OCI-LY3 (cell line): ENCODE measurements around the gene SCIN.
"Not testable (repeated sequence)": the region's sequence is repeated elsewhere in the genome, so short reads cannot be mapped to it uniquely, and the experiment has no call there.

Experiments
- H2AFZ ChIP-seq: fragments of 200-600, 300-600 bp; shearing (Covaris generic); 2 replicates; pipeline ENCODE4 v1.6.0; 2014; ENCODE audit warnings: antibody characterized with exemption, low read depth, low read length
- H3K27ac ChIP-seq: fragments of 200-600, 300-600 bp; sonication (generic); 2 replicates; pipeline ENCODE4 v1.5.1; 2014; ENCODE audit warnings: mild to moderate bottlenecking, low read length, moderate library complexity, mixed read lengths
- H3K27me3 ChIP-seq: fragments of 200-600, 300-600 bp; sonication (generic); 2 replicates; pipeline ENCODE4 v1.6.1; 2014; ENCODE audit warnings: low read depth, low read length, mixed read lengths
- H3K36me3 ChIP-seq: fragments of 200-600, 300-600 bp; sonication (generic); replicated peaks from 2 replicates; pipeline ENCODE3; 2014; ENCODE audit warnings: low read depth, low read length, mixed read lengths
- H3K4me1 ChIP-seq: fragments of 300-600, 200-600 bp; sonication (generic); 2 replicates; pipeline ENCODE4 v1.6.1; 2014; ENCODE audit warnings: low read length, mixed read lengths
- H3K4me2 ChIP-seq: fragments of 200-600, 300-600 bp; sonication (generic); 2 replicates; pipeline ENCODE4 v1.6.1; 2014; ENCODE audit warnings: low read length, mixed read lengths
- H3K4me3 ChIP-seq: fragments of 300-600, 200-600 bp; sonication (generic); 2 replicates; pipeline ENCODE4 v1.5.1; 2014; ENCODE audit warnings: antibody characterized with exemption, mild to moderate bottlenecking, low read length, moderate library complexity
- H3K79me2 ChIP-seq: fragments of 300-600, 200-600 bp; shearing (Covaris generic); 2 replicates; pipeline ENCODE4 v1.6.1; 2014; ENCODE audit warnings: mild to moderate bottlenecking, low read length, mixed read lengths
- H3K9ac ChIP-seq: fragments of 300-600, 200-600 bp; shearing (Covaris generic); 2 replicates; pipeline ENCODE4 v1.6.0; 2014; ENCODE audit warnings: mild to moderate bottlenecking, low read length, moderate library complexity
- H3K9me3 ChIP-seq: fragments of 200-600, 300-600 bp; shearing (Covaris generic); 2 replicates; pipeline ENCODE4 v1.6.1; 2014; ENCODE audit warnings: low read length, mixed read lengths; ENCODE audit not compliant: insufficient read depth
- H4K20me1 ChIP-seq: fragments of 200-600, 300-600 bp; sonication (generic); 2 replicates; pipeline ENCODE4 v1.6.1; 2016; ENCODE audit warnings: low read length, mixed read lengths; ENCODE audit not compliant: insufficient read depth
- EZH2phosphoT487 ChIP-seq: fragments of 200-600 bp; shearing (Covaris generic); IDR thresholded peaks from 2 replicates; pipeline ENCODE4 v1.6.1; 2018; ENCODE audit warnings: antibody characterized with exemption, mixed run types, low read depth
- TF ChIP-seq, protein P1 (sequence below): fragments of 200-600, 300-600 bp; sonication (generic); IDR thresholded peaks from 2 replicates; pipeline ENCODE4 v1.5.1; 2014; ENCODE audit warnings: antibody characterized with exemption, low read length, low read depth

The SCIN gene

DNA sequence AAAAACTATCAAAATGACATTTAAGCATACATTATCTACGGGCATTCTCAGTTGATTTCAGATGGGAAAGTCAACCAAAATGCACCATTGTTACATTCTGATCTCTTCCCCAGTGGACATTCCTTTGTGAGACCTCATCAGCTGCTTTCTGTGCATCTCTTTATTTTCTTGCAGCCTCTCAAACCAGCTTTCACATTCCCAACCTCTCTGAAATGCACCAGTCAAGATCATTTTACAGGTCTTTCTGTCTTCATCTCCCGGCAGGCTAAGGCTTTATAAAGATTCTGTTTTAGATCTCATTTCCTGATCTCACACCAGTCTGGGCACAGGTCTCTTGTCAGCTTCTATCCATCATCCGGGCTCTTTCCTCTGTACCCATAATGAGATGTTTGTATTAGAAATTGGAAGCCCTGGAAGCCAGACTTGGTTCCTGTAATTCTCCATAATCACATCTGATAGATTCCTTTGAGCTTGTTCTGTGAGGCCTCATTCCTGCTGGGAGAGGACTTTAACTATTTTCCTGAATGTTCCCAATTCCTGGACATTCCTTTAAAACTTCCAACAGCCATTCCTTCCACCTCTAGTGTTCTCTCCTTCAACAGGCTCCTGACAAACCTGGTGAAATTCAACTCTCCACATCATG, 72.6 kb downstream of the SCIN start:
- Histone ChIP-seq H3K79me2 (no peaks in the 10 kb centered on the region), H3K9me3 (no peaks in the 10 kb centered on the region), H2AFZ (no peak overlapping the region), H3K4me3 (no peak overlapping the region), H3K27ac (no peak overlapping the region), H3K27me3 (no peaks in the 10 kb centered on the region), H3K9ac (no peak overlapping the region), H4K20me1 (no peaks in the 10 kb centered on the region), H3K36me3 (no peaks in the 10 kb centered on the region), H3K4me2 (peak overlapping the region; percentile 58), H3K4me1 (peaks cover 23% of the 10 kb centered on the region)
- TF ChIP-seq EZH2phosphoT487 = no peak
- TF ChIP-seq, protein P1, sequence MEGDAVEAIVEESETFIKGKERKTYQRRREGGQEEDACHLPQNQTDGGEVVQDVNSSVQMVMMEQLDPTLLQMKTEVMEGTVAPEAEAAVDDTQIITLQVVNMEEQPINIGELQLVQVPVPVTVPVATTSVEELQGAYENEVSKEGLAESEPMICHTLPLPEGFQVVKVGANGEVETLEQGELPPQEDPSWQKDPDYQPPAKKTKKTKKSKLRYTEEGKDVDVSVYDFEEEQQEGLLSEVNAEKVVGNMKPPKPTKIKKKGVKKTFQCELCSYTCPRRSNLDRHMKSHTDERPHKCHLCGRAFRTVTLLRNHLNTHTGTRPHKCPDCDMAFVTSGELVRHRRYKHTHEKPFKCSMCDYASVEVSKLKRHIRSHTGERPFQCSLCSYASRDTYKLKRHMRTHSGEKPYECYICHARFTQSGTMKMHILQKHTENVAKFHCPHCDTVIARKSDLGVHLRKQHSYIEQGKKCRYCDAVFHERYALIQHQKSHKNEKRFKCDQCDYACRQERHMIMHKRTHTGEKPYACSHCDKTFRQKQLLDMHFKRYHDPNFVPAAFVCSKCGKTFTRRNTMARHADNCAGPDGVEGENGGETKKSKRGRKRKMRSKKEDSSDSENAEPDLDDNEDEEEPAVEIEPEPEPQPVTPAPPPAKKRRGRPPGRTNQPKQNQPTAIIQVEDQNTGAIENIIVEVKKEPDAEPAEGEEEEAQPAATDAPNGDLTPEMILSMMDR = no peak

DNA sequence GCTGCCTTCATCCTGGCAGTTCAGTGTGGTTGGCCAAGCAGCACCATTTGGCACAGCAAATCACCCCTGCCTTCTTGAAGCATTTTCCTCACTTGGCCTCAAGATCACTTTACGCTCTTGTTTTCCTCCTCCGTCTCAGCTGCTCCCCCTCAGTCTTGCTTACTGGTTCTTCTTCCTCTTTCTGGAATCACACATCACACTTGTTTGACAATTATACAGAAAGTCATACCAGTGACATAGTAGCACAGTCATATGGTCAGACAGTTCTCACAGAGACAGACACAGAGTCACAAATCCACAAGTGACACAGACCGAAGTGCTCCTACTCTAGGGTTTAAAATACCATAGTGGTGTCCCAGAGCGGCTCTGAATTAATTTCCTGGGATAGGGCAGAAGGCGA, 73.1 kb downstream of the SCIN start:
- Histone ChIP-seq H3K9ac (no peak overlapping the region), H3K79me2 (no peaks in the 10 kb centered on the region), H3K4me3 (no peak overlapping the region), H3K9me3 (no peaks in the 10 kb centered on the region), H2AFZ (no peak overlapping the region), H4K20me1 (no peaks in the 10 kb centered on the region), H3K4me1 (peaks cover 20% of the 10 kb centered on the region), H3K27me3 (no peaks in the 10 kb centered on the region), H3K36me3 (no peaks in the 10 kb centered on the region), H3K27ac (no peak overlapping the region), H3K4me2 (peak overlapping the region; percentile 58)
- TF ChIP-seq, protein P1 = no peak
- no peak for TF ChIP-seq EZH2phosphoT487

DNA sequence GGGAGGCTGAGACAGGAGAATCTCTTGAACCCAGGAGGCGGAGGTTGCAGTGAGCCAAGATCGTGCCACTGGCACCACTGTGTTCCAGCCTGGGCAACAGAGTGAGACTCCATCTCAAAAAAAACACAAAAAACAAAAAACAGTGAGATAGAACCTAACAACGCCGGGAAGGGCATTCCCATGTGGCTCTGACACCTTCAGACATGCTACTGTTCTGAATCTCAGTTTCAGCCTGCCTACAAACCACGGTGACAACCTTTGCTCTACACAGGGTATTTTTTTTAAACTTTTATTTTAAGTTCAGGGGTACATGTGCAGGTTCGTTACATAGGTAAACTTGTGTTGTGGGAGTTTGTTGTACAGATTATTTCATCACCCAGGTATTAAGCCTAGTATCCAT, 74.7 kb downstream of the SCIN start:
- H3K4me2 ChIP-seq, H3K9me3 ChIP-seq, H3K36me3 ChIP-seq, H3K9ac ChIP-seq, H4K20me1 ChIP-seq, H2AFZ ChIP-seq, H3K27ac ChIP-seq, H3K4me3 ChIP-seq, H3K79me2 ChIP-seq, H3K27me3 ChIP-seq: not testable (repeated sequence)
- peaks cover 13% of the 10 kb centered on the region for H3K4me1 ChIP-seq

DNA sequence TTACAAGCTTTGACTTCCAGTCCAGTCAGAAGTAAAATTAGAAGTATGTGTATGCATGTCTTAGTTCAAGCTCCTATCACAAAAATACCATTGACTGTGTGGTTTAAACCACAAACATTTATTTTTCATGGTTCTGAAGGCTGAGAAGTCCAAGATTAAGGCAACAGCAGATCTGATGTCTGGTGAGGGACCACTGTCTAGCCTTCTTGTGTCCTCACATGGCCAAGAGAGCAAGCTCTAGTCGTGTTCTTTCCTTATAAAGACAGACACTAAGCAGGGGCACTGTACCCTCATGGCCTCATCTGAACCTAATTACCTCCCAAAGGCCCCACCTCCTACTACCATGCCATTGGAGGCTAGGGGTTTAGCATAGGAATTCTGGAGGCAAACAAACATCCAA, 75.6 kb downstream of the SCIN start:
- Histone ChIP-seq H3K4me1 (peaks cover 13% of the 10 kb centered on the region), H3K9me3 (no peaks in the 10 kb centered on the region), H3K27ac (no peak overlapping the region), H3K27me3 (no peaks in the 10 kb centered on the region), H4K20me1 (no peaks in the 10 kb centered on the region), H2AFZ (no peak overlapping the region), H3K4me2 (no peak overlapping the region), H3K36me3 (no peaks in the 10 kb centered on the region), H3K9ac (no peak overlapping the region), H3K79me2 (no peaks in the 10 kb centered on the region), H3K4me3 (no peak overlapping the region)
- TF ChIP-seq, protein P1 = no peak
- TF ChIP-seq EZH2phosphoT487 = no peak
